ENCODE results near the gene LCE4A. TPM values are rescaled to one million over a fixed set of nuclear protein-coding genes. Genes with fewer than 3 reads are reported as not detected.
"Not testable (repeated sequence)": the region's sequence is repeated elsewhere in the genome, so short reads cannot be mapped to it uniquely, and the experiment has no call there.

Gene LCE4A
- total RNA-seq, 2 donors from 2014 or later, result not detected

GRCh38 chr1:152681616-152682015 lies 26.3 kb upstream of the LCE4A start:
- no peak for DNase-seq
- 47 to 62% methylated on average over 1 of the region's 2 CpGs for WGBS, 2 experiments (ENCODE audit: insufficient coverage in 1 of 2, insufficient read length in 1 of 2)
- Histone ChIP-seq H3K9ac (ENCODE audit: extremely low read depth, low read length, poor library complexity, severe bottlenecking) (no peak overlapping the region), H3K4me1 (ENCODE audit: control insufficient read depth, insufficient read depth, low read length) (no peaks in the 10 kb centered on the region), H3K27me3 (ENCODE audit: control insufficient read depth, insufficient read depth, low read length, poor library complexity, severe bottlenecking) (no peaks in the 10 kb centered on the region), H3K36me3 (ENCODE audit: control insufficient read depth, insufficient read depth, low read length) (no peaks in the 10 kb centered on the region), H3K9me3 (ENCODE audit: control insufficient read depth, low read length) (peaks cover 87% of the 10 kb centered on the region), H3K27ac (ENCODE audit: low read depth, low read length) (no peak overlapping the region), H3K4me3 (ENCODE audit: low read length) (peak overlapping the region; percentile 23)
- TF ChIP-seq CTCF (conservative IDR thresholded peaks at IDR 0.05), result no peak
- Mint-ChIP-seq H3K27ac (no peak overlapping the region), H3K9me3 (peaks cover 95% of the 10 kb centered on the region), H3K4me1 (no peaks in the 10 kb centered on the region), H3K36me3 (ENCODE audit: low read depth) (no peaks in the 10 kb centered on the region), H3K4me3 (no peak overlapping the region), H3K27me3 (ENCODE audit: insufficient read depth) (no peaks in the 10 kb centered on the region)

DNA sequence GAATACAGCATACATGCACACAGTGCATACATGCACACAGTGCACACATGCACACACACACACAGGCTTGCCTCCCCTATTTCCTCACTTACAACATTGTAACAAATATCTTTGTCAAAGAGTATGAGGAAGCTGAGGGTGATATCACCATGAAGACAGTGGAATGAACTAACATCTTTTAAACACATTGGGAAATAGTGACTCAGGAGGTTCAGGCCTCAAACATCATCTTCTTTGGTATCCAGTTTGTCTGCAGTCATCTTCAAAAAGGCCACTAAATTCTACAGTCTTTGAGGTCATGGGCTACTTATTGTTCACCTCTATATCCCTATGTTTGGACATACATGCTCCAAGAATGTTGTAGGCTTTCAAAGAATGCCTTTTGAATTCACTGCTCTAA lies 24.1 kb upstream of the LCE4A start:
- peaks cover 96% of the 10 kb centered on the region for H3K9me3 Mint-ChIP-seq
- DNase-seq, result no peak
- Histone ChIP-seq H3K9ac (ENCODE audit: extremely low read depth, low read length, poor library complexity, severe bottlenecking) (no peak overlapping the region), H3K27me3 (ENCODE audit: control insufficient read depth, insufficient read depth, low read length, poor library complexity, severe bottlenecking) (no peaks in the 10 kb centered on the region), H3K9me3 (ENCODE audit: control insufficient read depth, low read length) (peaks cover 82% of the 10 kb centered on the region), H3K27ac (ENCODE audit: low read depth, low read length) (no peak overlapping the region), H3K4me3 (ENCODE audit: low read length) (peak overlapping the region; percentile 7), H3K4me1 (ENCODE audit: control insufficient read depth, insufficient read depth, low read length) (no peaks in the 10 kb centered on the region), H3K36me3 (ENCODE audit: control insufficient read depth, insufficient read depth, low read length) (no peaks in the 10 kb centered on the region)
- no peak for TF ChIP-seq CTCF (conservative IDR thresholded peaks at IDR 0.05)
- no peaks in the 10 kb centered on the region for H3K36me3 Mint-ChIP-seq (ENCODE audit: low read depth)
- no peak overlapping the region for H3K27ac Mint-ChIP-seq
- no peaks in the 10 kb centered on the region for H3K27me3 Mint-ChIP-seq (ENCODE audit: insufficient read depth)
- H3K4me1 Mint-ChIP-seq, result no peaks in the 10 kb centered on the region
- no peak overlapping the region for H3K4me3 Mint-ChIP-seq

DNA sequence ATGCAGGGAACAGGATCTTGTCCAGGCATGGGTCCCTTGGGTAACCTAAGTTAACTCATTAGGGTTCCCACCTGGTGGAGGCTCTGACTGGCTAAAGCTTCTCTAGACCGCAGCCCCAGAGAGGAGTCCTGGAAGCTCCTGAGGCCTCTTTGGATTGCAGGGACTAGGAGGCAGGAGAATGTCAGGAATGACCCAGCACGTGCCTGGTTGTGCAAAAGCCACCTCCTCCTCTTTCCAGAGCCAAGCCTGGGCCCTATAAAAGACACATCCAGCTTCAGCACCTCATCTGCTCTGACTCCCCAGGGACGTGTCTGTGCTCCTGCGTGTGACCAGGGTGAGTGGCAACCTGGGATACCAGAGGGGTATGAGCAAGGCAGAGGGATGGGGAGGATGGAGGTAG lies 22.1 kb upstream of the LCE4A start, which contains the start of gene LCE2B:
LCE2B (plus strand) TSS at position 301 of the 400 bp plus-strand sequence. CDS start 721 bp downstream, outside the sequence.
- not testable (repeated sequence) for H3K27ac ChIP-seq (ENCODE audit: low read depth, low read length); H3K36me3 ChIP-seq (ENCODE audit: control insufficient read depth, insufficient read depth, low read length); H3K27me3 ChIP-seq (ENCODE audit: control insufficient read depth, insufficient read depth, low read length, poor library complexity, severe bottlenecking); H3K4me1 ChIP-seq (ENCODE audit: control insufficient read depth, insufficient read depth, low read length); DNase-seq; H3K27ac Mint-ChIP-seq; H3K4me3 ChIP-seq (ENCODE audit: low read length); H3K27me3 Mint-ChIP-seq (ENCODE audit: insufficient read depth); H3K4me1 Mint-ChIP-seq; H3K36me3 Mint-ChIP-seq (ENCODE audit: low read depth); H3K4me3 Mint-ChIP-seq; H3K9ac ChIP-seq (ENCODE audit: extremely low read depth, low read length, poor library complexity, severe bottlenecking)
- peaks cover 96% of the 10 kb centered on the region for H3K9me3 Mint-ChIP-seq
- 50% methylated on average over 3 of the region's 4 CpGs; no CpG with 5 or more reads in 1 of the 2 experiments for WGBS, 2 experiments (ENCODE audit: insufficient coverage in 1 of 2, insufficient read length in 1 of 2)
- H3K9me3 ChIP-seq (ENCODE audit: control insufficient read depth, low read length), result peaks cover 62% of the 10 kb centered on the region
